HepG2 (cell line): ENCODE data around the gene GRB10. TPM values are rescaled to one million over a fixed set of nuclear protein-coding genes. Genes with fewer than 3 reads are reported as not detected.

Source experiments
- GABPA ChIP-seq, 2 experiments: IDR thresholded peaks; 2 replicates each; pipeline ENCODE4 v1.6.1; 2011 to 2016; ENCODE audit warnings: low read depth in 2 of 2, low read length in 1 of 2, missing biosample characterization in 1 of 2, missing genetic modification characterization in 1 of 2
- KLF12 ChIP-seq: sonication (generic); formaldehyde crosslinking; IDR thresholded peaks from 2 replicates; pipeline ENCODE4 v1.4.0; 2020; ENCODE audit warnings: missing genetic modification reagents, borderline replicate concordance
- KLF13 ChIP-seq: sonication (generic); formaldehyde crosslinking; IDR thresholded peaks from 2 replicates; pipeline ENCODE4 v1.4.0; 2020; ENCODE audit warnings: mild to moderate bottlenecking, missing genetic modification reagents
- MYNN ChIP-seq: sonication (generic); formaldehyde crosslinking; IDR thresholded peaks from 2 replicates; pipeline ENCODE4 v1.4.0; 2020; ENCODE audit warnings: mild to moderate bottlenecking, low read depth, missing genetic modification reagents
- NFYC ChIP-seq: IDR thresholded peaks from 2 replicates; pipeline ENCODE4 v1.6.1; 2016; ENCODE audit warnings: missing genetic modification reagents, missing compliant biosample characterization
- NKX3-1 ChIP-seq: sonication (generic); formaldehyde crosslinking; IDR thresholded peaks from 2 replicates; pipeline ENCODE4 v1.5.0; 2020; ENCODE audit warnings: missing genetic modification reagents
- PHF8 ChIP-seq: sonication (generic); formaldehyde crosslinking; IDR thresholded peaks from 2 replicates; pipeline ENCODE4 v1.5.0; 2020; ENCODE audit warnings: missing genetic modification reagents
- PITX1 ChIP-seq: sonication (generic); formaldehyde crosslinking; IDR thresholded peaks from 2 replicates; pipeline ENCODE4 v1.5.1; 2020; ENCODE audit warnings: mild to moderate bottlenecking, missing genetic modification reagents
- RBFOX2 ChIP-seq: fragments of 200-400 bp; formaldehyde crosslinking; IDR thresholded peaks from 2 replicates; pipeline ENCODE4 v1.6.1; 2017; ENCODE audit warnings: low read depth, mild to moderate bottlenecking, low read length
- REL ChIP-seq: sonication (generic); formaldehyde crosslinking; conservative IDR thresholded peaks from 2 replicates; pipeline ENCODE4 v1.8.0; 2022; ENCODE audit warnings: mild to moderate bottlenecking, missing genetic modification reagents, moderate library complexity
- RFX1 ChIP-seq: fragments of 450-650 bp; IDR thresholded peaks from 2 replicates; pipeline ENCODE4 v1.6.1; 2017
- SRSF9 ChIP-seq: fragments of 200-400 bp; formaldehyde crosslinking; IDR thresholded peaks from 2 replicates; pipeline ENCODE4 v1.6.1; 2018; ENCODE audit warnings: borderline replicate concordance, mild to moderate bottlenecking, low read depth, low read length; ENCODE audit not compliant: insufficient read depth, poor library complexity, severe bottlenecking
- TBL1XR1 ChIP-seq: fragments of 150-350 bp; IDR thresholded peaks from 2 replicates; pipeline ENCODE4 v1.6.1; 2014; ENCODE audit warnings: borderline replicate concordance, low read length; ENCODE audit not compliant: partially characterized antibody
- TIGD3 ChIP-seq: sonication (generic); formaldehyde crosslinking; IDR thresholded peaks from 2 replicates; pipeline ENCODE4 v1.5.1; 2020; ENCODE audit warnings: mild to moderate bottlenecking, missing genetic modification reagents, borderline replicate concordance
- ZBTB8A ChIP-seq: sonication (generic); formaldehyde crosslinking; IDR thresholded peaks from 2 replicates; pipeline ENCODE4 v1.4.0; 2020; ENCODE audit warnings: mild to moderate bottlenecking, low read depth, missing genetic modification reagents, borderline replicate concordance
- ZFYVE20 ChIP-seq: sonication (generic); formaldehyde crosslinking; IDR thresholded peaks from 2 replicates; pipeline ENCODE4 v1.8.0; 2023; ENCODE audit warnings: low read depth, mild to moderate bottlenecking, moderate library complexity, missing genetic modification reagents, borderline replicate concordance
- ZKSCAN5 ChIP-seq: sonication (generic); formaldehyde crosslinking; IDR thresholded peaks from 2 replicates; pipeline ENCODE4 v1.5.1; 2020; ENCODE audit warnings: mild to moderate bottlenecking, missing genetic modification reagents
- ZNF558 ChIP-seq: sonication (generic); formaldehyde crosslinking; IDR thresholded peaks from 2 replicates; pipeline ENCODE4 v1.9.0; 2022; ENCODE audit warnings: mild to moderate bottlenecking, missing genetic modification reagents, borderline replicate concordance
- ZNF629 ChIP-seq: sonication (generic); formaldehyde crosslinking; conservative IDR thresholded peaks from 2 replicates; pipeline ENCODE4 v1.5.0; 2020; ENCODE audit warnings: missing genetic modification reagents
- ZNF678 ChIP-seq: sonication (generic); formaldehyde crosslinking; IDR thresholded peaks from 2 replicates; pipeline ENCODE4 v1.4.0; 2020; ENCODE audit warnings: mild to moderate bottlenecking, missing genetic modification reagents
- ZNF724P ChIP-seq: sonication (generic); formaldehyde crosslinking; IDR thresholded peaks from 2 replicates; pipeline ENCODE4 v1.8.0; 2022; ENCODE audit warnings: missing genetic modification reagents, borderline replicate concordance
- ZNF782 ChIP-seq: sonication (generic); formaldehyde crosslinking; IDR thresholded peaks from 2 replicates; pipeline ENCODE4 v1.4.0; 2020; ENCODE audit warnings: missing genetic modification reagents, mild to moderate bottlenecking, borderline replicate concordance
- ZSCAN31 ChIP-seq: sonication (generic); formaldehyde crosslinking; IDR thresholded peaks from 2 replicates; pipeline ENCODE4 v1.5.0; 2020; ENCODE audit warnings: low read depth, mild to moderate bottlenecking, missing genetic modification reagents
- ZSCAN9 ChIP-seq: IDR thresholded peaks from 2 replicates; pipeline ENCODE4 v1.6.1; 2016; ENCODE audit warnings: borderline replicate concordance
- polyA plus RNA-seq, 8 experiments: library from polyadenylated mRNA; depleted of rRNA in 3 of 8; stranded (reverse) in 7 of 8; unstranded in 1 of 8; fragments of >200 nt; fragmentation: Illumina TruSeq in 4 of 8; extraction: Trizol in 4 of 8; gene quantifications; 2 replicates each; pipeline versions ENCODE4 v1.2.1 to v1.2.3, GENCODE V29; 2011 to 2016; ENCODE audit warnings: low read depth in 4 of 8, missing spikeins in 1 of 8, mixed read lengths in 1 of 8; ENCODE audit not compliant: insufficient read depth in 1 of 8
- total RNA-seq, 5 experiments: library from RNA; depleted of rRNA; stranded (reverse); fragments of >200 nt; fragmentation: Illumina TruSeq; extraction: Trizol; gene quantifications; 2 replicates each; pipeline ENCODE4 v1.2.3, GENCODE V29; 2016; ENCODE audit warnings: low read depth in 1 of 5
- TF ChIP-seq, protein P1 (sequence below): sonication (generic); formaldehyde crosslinking; IDR thresholded peaks from 2 replicates; pipeline ENCODE4 v1.4.0; 2020; ENCODE audit warnings: low read depth, mild to moderate bottlenecking, missing genetic modification reagents
- TF ChIP-seq, protein P2 (sequence below): sonication (generic); formaldehyde crosslinking; IDR thresholded peaks from 2 replicates; pipeline ENCODE4 v1.5.0; 2020; ENCODE audit warnings: missing genetic modification reagents, mild to moderate bottlenecking, borderline replicate concordance

The GRB10 gene
- total and polyA plus RNA-seq, 2 of the 13 experiments (the other 11 are each of a cell fraction or from before 2014, with no cell fraction given), result 4.0 to 6.8 TPM

DNA sequence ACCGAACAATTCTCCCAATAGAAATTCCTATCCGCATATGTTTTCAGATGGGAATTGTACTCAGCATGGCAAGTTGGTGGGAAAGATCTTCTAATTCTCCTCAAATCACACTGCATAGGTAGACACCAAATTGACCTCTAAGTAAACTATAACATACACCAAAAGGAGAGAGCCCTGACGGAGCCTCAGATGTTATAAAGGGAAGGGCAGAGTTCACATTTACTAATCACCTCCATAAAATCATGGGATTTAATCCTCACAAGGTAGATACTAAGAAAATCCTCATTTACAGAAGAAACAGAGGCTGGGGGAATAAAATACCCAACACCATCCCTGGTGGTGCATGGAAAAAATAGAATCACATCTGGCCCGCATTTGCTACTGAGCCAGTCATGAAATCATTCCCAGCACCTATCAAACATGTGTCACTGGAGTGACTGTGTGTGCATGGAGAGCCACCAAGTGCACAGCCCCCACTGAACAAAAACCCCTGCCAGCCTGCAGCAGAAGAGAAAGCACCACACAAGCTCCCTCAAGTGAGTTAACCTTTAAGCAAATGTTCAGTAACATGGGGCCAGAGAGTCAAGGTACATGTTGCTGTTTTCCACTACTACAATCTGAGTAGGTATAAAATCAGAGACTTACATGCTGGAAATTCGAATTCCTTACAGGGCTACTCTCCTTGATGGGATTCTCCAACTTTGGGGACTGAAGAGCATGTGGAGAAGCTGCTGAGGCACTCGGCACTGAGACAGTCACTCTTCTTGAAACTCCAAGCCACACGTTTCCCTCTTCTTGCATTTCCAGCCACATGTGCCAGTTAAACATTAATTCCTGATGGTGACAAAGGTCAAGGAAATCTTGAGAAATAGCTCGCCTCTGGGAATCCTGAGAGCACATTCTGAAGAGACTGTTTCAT is 217.8 kb downstream of the GRB10 start, which contains the start of gene DDC (continued):
- TF ChIP-seq, protein P1, sequence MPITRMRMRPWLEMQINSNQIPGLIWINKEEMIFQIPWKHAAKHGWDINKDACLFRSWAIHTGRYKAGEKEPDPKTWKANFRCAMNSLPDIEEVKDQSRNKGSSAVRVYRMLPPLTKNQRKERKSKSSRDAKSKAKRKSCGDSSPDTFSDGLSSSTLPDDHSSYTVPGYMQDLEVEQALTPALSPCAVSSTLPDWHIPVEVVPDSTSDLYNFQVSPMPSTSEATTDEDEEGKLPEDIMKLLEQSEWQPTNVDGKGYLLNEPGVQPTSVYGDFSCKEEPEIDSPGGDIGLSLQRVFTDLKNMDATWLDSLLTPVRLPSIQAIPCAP (CRISPR knock-in tag), result no peak
- TF ChIP-seq PITX1 (CRISPR knock-in tag) (0 out of 2 replicates have a peak, but pooled peaks have one; percentile 22), ZSCAN9 (CRISPR knock-in tag) (peak; percentile 21; the same call in 1 of the 2 replicates), GABPA (IDR thresholded peaks at IDR 0.05; ENCODE audit: low read depth, low read length) (no peak), GABPA (CRISPR knock-in tag; IDR thresholded peaks at IDR 0.05; ENCODE audit: low read depth) (no peak), ZNF629 (CRISPR knock-in tag) (0 out of 2 replicates have a peak, but pooled peaks have one; percentile 35), ZKSCAN5 (CRISPR knock-in tag) (no peak), ZNF782 (CRISPR knock-in tag) (no peak), PHF8 (no peak; the same call in 1 of the 2 replicates), MYNN (CRISPR knock-in tag) (no peak), NKX3-1 (CRISPR knock-in tag) (no peak), ZNF724P (CRISPR knock-in tag) (no peak), ZFYVE20 (no peak), KLF13 (CRISPR knock-in tag) (no peak), SRSF9 (no peak), ZNF558 (CRISPR knock-in tag) (peak; percentile 53; the same call in 1 of the 2 replicates), REL (CRISPR knock-in tag) (no peak), ZNF678 (no peak), RFX1 (no peak), TIGD3 (CRISPR knock-in tag) (no peak), ZSCAN31 (CRISPR knock-in tag) (no peak), RBFOX2 (peak; percentile 56), KLF12 (no peak), NFYC (CRISPR knock-in tag) (no peak), ZBTB8A (CRISPR knock-in tag) (no peak), TBL1XR1 (no peak)
- TF ChIP-seq, protein P2, sequence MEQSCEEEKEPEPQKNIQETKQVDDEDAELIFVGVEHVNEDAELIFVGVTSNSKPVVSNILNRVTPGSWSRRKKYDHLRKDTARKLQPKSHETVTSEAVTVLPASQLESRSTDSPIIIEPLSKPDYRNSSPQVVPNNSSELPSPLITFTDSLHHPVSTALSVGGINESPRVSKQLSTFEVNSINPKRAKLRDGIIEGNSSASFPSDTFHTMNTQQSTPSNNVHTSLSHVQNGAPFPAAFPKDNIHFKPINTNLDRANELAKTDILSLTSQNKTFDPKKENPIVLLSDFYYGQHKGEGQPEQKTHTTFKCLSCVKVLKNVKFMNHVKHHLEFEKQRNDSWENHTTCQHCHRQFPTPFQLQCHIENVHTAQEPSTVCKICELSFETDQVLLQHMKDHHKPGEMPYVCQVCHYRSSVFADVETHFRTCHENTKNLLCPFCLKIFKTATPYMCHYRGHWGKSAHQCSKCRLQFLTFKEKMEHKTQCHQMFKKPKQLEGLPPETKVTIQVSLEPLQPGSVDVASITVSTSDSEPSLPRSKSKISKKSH (CRISPR knock-in tag), result no peak
